GM13976 (cell line): ENCODE data around the gene NKX6-2.
"Not testable (repeated sequence)": the region's sequence is repeated elsewhere in the genome, so short reads cannot be mapped to it uniquely, and the experiment has no call there.

Experiments
- DNase-seq: peaks from one replicate; pipeline ENCODE4 v3.0.0; 2012; ENCODE audit warnings: low spot score
- CTCF ChIP-seq: IDR thresholded peaks from 2 replicates; pipeline ENCODE4 v1.5.1; 2012; ENCODE audit warnings: borderline replicate concordance, mild to moderate bottlenecking; ENCODE audit not compliant: insufficient read depth; ENCODE audit errors: extremely low read depth, missing control alignments, control extremely low read depth
- in situ Hi-C: fragments of 300-500 bp; cut with MboI; formaldehyde crosslinking; loops from one replicate; pipeline ENCODE4 v1.12.0; 2022; ENCODE audit warnings: low sequenced_read_pairs, mixed read lengths, inconsistent platforms; ENCODE audit not compliant: unreplicated experiment

NKX6-2 gene

DNA sequence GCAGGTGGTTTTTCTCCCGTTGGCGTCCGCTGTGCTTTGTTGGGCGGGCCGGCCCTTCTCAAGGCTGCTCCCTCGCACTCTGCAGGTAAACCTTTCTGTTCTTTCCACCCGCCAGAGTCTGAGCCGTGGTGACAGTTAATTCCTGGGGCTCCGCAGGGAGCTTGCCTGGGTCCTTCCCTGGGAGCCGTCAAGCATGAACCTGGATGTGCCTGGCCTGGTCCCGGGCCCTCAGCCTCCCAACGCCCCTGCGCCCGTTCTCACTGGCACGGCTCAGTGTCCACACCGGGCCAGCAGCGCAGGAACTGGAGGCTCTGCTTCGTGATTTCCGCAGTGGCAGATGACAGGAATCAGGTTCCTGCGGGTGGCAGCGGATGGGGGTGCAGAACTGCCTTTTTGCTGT lies 10.9 kb upstream of the NKX6-2 start:
- DNase-seq, result no peak
- no peak for TF ChIP-seq CTCF
- in situ Hi-C loops, result no loop called here

- no peak for TF ChIP-seq CTCF
- no peak for DNase-seq
- in situ Hi-C loops, result no loop called here
Observed at GRCh38 chr10:132793871-132794849, 8.2 kb upstream of the NKX6-2 start.

- DNase-seq, result no peak
- in situ Hi-C loops, result no loop called here
- TF ChIP-seq CTCF, result no peak
Observed at GRCh38 chr10:132793213-132793612, 7.3 kb upstream of the NKX6-2 start.

DNA sequence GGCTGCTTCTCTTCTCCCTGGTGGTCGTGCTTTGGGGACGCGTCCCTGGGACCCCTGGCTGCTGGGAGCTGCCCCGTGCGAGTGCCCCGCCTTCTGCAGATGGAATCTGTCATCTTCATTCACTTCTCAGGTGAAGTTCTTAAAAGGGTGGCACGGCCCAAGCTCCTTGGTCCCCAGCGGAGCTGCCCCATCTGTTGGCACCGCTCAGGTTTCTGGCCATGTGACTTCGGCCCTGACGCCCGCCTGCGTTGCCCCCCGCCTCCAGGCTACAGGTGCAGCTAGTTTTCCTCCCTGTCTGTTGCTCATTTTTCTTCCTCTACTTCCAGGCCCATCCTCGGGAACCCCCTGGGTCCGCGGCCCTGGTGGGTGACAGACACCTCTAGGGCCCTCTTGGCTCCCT lies 6.8 kb upstream of the NKX6-2 start:
- in situ Hi-C loops, result no loop called here
- no peak for TF ChIP-seq CTCF
- no peak for DNase-seq

DNA sequence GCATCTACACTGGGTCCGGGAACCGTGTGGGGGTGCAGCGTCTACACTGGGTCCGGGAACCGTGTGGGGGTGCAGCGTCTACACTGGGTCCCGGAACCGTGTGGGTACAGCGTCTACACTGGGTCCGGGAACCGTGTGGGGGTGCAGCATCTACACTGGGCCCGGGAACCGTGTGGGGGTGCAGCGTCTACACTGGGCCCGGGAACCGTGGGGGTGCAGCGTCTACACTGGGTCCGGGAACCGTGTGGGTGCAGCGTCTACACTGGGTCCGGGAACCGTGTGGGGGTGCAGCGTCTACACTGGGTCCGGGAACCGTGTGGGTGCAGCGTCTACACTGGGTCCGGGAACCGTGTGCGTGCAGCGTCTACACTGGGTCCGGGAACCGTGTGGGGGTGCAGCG lies 6.2 kb upstream of the NKX6-2 start:
- in situ Hi-C loops, DNase-seq: not testable (repeated sequence)

- no peak for DNase-seq
- in situ Hi-C loops, result no loop called here
- no peak for TF ChIP-seq CTCF
Observed at GRCh38 chr10:132790934-132791829, 5.2 kb upstream of the NKX6-2 start.
